HG02763 (cell line): Measurements from ENCODE around the gene TPPP.
"Not testable (repeated sequence)": the region's sequence is repeated elsewhere in the genome, so short reads cannot be mapped to it uniquely, and the experiment has no call there.

ENCODE experiments used
- ATAC-seq: cut with Tn5 transposase; IDR thresholded peaks from one replicate; pipeline ENCODE4 v1.9.1; 2021; ENCODE audit warnings: mild to moderate bottlenecking, moderate library complexity; ENCODE audit not compliant: unreplicated experiment

The TPPP gene

DNA sequence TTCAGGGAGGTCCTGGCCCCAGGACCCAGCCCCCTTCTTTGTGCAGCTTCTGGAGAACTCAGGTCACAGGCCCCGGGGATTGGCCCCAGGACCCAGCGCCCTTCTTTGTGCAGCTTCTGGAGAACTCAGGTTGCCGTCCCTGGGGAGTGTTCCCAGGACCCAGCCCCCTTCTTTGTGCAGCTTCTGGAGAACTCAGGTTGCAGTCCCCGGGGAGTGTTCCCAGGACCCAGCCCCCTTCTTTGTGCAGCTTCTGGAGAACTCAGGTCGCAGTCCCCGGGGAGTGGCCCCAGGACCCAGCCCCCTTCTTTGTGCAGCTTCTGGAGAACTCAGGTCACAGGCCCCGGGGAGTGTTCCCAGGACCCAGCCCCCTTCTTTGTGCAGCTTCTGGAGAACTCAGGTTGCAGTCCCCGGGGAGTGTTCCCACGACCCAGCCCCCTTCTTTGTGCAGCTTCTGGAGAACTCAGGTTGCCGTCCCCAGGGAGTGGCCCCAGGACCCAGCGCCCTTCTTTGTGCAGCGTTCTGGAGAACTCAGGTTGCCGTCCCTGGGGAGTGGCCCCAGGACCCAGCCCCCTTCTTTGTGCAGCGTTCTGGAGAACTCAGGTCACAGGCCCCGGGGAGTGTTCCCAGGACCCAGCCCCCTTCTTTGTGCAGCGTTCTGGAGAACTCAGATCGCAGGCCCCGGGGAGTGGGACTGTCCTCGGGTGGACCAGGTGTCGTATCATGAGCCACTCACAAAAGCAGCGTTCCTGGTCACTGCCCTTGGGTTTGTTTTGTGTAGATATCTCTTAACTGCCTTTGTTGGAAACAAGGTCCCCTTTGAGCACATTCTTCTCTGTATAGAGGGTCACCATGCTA is 64.6 kb downstream of the TPPP start:
- ATAC-seq = not testable (repeated sequence)

DNA sequence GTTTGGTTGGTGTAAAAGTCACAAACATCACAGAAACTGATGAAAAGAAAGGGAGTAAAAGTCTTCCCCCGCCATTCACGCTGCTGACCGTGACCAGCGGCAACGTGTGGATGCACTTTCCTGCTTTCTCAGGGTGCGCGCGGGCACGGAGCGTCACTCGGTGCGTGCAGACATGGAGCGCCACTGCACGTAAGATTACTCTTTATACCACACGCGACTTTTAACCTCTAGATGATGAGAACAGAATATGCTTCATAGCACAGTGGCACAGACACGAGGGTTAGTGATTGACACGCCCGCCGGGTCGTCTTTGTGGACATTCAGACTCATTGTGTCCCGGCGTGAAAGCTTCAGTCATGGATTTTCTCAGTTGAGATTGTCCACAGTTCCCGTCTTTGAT is 65.3 kb downstream of the TPPP start:
- ATAC-seq = no peak

DNA sequence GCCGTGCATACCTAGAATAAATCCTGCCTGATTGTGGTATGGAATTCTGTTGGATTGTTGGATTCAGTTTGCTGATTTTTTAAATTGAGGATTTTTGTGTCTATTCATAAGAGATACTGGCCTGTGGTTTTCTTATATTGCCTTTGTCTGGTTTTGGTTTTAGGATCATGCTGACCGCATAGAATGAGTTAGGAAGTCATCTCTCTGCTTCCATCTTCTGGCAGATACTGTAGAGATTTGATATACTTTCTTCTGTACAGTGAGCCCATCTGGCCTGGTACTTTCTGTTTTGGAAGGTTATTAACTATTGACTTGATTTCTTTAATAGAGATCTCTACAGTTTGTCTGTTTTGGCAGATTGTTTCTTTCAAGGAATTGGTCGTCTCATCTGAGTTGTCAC is 66.3 kb downstream of the TPPP start:
- no peak for ATAC-seq

DNA sequence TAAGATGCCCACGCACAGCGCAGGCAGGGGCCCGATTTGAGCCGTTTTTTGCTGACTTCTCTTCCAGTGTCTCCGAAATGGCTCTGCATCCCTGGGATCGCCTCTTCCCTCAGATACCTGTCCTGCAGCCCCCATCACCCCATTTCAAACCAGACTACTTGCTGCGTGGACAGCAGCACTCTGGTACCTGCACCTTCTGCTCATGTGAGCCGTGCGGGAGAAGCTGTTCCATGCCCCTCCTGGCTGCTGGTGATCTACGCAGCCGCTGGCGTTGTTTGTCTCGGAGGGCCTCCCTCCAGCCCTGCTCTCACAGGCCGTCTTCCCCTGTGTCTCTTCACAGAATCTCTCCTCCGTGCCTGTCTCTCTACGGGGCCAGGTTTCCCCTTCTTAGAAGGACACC is 67.6 kb downstream of the TPPP start:
- no peak for ATAC-seq

DNA sequence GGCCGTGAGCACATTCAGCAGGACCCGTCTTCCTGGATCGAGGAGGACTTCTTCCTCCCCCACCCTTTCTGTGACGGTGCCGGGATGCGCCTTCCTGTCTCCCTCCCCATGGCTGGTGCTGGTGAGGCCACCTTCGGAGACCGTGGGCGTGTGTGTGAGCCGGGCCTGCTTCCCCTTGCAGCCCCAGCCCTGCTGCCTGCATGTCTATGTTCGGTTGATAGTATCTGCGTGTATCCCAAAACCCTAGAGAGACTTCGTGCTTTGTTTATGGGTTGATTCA is 68.3 kb downstream of the TPPP start:
- no peak for ATAC-seq

DNA sequence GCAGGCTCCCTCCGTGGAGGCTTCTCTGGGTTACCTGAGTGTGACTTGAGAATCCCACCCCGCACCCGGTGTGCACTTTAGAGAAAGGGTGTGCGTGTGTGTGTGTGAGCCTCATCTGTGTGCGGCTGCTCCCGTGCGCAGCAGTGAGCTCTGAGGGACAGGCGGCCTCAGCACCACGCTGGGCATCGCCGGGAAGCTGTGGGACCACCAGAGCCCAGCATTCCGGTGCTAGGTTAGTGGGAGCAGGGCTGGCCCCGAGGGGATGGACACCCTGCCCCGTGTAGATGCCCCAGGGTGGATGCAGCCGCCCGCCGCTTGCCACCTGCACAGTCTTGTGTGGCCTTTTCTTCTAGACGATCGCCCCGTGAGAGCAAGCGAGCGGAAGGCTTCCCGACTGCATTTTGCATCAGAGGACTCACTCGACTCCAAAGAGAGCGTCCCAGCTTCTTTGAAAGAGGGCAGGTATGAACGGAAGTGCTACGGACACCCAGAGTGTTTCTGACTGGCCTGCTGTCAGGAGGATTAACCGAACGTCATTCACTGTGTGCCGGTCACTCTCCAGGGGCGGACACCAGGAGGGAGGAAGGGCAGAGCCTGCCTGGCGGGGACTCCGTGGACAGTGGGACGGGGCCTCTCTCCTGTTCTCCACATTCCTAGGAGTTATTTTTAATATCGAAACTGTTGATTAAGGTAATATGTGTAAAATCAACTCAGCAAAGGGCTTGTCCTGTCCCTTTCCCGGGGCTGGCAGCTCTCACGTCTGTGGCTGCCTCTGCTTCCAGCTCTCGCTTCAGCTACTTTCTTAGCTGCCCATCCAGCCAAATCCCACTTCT is 68.8 kb downstream of the TPPP start:
- ATAC-seq = no peak

DNA sequence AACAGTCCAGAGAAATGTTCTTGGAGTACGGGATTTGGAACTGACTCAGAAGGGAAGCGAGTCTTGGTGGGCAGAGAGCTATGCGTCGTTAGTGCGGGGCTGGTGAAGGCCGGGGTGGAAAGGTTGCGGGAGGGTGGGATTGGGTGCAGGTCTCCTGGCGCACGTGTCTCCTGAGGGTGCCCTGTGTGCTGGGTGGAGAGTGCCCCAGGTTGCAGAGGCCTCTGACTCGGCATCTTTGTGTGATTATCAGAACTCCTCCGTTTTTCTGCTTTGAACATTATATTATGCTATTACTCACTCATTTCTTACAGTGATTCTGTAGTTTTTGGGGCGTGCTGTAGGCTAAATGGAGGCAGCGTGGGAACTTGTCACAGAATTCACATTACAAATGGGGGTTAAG is 69.6 kb downstream of the TPPP start:
- ATAC-seq = no peak

DNA sequence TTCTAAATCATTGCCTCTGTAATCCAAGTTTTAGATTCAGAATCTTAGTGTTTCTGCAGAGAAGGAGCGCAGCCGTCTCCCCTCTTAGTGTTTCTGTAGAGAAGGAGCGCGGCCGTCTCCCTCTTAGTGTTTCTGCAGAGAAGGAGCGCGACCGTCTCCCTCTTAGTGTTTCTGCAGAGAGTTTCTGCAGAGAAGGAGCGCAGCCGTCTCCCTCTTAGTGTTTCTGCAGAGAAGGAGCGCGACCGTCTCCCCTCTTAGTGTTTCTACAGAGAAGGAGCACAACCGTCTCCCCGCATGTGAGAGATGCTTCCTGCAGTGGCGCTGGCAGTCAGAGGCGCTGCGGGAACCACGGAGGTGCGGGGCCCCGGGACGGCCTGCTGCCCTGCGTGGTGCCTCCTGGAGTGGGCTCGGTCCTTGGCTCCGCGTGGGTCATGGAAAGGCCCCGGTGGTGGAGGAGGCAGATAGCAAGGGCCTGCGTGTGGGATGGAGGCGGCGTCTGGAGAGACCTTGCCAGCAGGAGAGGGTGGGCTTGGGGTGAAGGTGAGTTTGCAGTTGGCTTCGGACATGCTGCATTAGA is 70.1 kb downstream of the TPPP start:
- ATAC-seq = no peak

DNA sequence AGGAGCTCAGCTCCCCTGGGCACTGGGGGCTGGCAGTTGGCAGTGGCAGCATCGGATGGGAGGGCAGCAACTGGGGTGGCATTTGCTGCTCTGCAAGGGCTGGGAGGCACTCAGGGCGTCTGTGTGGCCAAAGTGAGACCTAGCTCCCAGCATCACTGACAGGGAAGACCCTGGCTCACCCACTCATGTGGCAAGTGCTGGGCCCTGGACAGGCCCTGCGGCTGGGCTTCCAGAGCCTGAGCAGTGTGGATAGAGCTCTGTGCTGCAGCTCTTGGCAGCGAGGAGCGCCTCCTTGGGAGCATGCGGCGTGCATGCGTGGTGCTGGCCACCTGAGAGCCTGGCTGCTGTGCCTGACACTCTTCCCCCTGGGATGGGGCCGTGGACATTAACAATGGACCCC is 70.8 kb downstream of the TPPP start:
- ATAC-seq = no peak

DNA sequence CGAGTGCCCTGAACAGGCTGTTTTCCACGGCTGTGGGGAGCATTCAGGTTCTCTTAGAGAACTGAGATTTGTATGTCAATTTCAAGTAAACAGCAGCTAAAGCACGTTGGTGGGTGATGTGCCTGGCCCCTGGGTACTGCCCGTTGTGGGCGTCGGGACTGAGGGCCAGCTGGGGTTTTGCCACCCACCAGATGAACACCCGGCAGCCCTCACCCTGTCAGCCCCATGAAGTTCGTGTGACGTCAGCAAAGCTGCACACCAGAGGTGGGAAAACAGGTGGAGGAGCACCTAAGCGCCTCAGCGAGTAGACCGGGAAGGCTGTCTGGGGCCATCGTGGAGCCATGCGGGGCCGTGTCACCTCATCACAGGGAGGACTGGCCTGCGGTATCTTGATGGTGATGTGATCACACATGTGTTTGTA is 71.8 kb downstream of the TPPP start:
- no peak for ATAC-seq

DNA sequence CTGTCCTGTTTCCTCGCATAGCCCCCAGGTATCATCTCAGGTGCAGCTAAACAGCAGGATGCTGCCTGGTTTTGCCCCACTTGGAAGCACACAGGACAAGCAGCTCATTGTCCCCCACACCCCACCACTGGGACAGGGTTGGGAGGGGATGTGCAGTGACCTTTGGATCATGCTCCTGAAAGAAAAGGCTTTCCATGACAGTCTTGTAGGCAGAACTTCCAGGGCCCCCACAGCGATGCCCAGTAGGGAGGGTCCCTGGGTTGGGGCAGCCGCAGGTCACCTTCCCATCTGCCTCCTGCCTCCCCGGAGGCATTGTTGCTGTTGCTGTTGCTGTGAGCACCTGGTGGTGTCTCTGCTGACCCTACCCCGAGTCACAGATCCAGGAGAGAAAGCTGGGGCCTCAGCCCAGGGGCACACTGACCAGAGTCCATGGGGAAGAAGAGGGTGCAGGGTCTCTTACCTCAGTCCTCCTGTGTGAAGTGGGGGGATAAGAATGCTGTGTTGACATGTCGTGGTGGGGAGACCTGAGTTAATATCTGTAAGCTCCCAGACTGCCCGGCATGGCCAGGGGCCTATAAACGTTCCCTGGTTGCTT is 72.5 kb downstream of the TPPP start:
- no peak for ATAC-seq

DNA sequence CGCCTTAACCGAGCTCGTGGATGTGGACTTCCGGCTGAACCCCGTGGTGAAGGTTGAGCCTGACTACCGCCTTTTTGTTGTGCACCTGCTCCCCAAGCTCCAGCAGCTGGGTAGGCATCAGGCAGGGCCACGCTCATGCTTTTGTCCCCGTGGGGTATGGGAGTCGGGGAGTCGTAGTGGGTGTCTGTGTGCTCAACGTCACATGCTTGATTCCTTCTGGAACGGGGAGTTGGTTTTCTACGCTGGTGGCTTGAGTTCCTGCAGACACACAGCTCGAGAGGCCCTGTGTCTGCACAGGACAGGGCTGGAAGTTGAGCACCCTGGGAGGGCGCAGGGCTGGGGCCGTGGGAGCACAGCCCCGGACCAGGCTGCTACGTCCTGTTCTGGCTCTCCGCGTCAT is 73.0 kb downstream of the TPPP start:
- no peak for ATAC-seq

DNA sequence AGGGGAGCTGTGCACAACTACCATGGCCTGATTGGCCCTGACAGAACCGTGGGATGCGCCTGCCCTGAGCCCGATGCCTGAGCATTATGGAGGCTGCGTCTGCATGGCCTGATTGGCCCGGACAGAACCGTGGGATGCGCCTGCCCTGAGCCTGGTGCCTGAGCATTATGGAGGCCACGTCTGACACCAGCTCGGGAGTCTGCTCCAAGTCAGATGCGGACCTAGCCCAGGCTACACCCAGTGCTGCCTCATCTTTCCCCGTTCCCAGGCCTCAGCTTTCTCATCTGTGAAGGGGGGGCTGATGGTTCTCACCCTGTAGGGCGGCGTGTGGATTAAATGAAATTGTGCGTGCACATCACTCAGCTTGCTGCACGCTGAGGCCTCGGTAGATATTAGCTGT is 73.7 kb downstream of the TPPP start:
- no peak for ATAC-seq

DNA sequence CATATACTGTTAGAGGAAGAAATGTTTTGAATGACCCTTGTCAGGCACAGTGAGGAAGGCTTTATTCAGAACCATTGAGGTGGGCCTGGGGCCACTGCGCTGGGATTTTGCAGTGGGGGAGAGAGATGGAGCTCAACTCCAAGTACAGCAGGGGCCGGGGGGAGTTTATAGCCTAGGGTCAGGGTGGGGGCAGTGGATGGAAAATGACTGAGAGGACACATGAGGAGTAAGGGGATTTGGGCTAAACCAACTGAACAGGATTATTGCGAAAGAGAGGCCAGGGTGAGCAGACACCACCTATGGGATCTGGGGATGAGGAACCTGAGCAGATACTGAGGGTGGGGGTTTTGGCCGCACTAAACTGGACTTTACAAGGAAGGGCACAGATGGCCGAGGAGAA is 74.7 kb downstream of the TPPP start:
- no peak for ATAC-seq

DNA sequence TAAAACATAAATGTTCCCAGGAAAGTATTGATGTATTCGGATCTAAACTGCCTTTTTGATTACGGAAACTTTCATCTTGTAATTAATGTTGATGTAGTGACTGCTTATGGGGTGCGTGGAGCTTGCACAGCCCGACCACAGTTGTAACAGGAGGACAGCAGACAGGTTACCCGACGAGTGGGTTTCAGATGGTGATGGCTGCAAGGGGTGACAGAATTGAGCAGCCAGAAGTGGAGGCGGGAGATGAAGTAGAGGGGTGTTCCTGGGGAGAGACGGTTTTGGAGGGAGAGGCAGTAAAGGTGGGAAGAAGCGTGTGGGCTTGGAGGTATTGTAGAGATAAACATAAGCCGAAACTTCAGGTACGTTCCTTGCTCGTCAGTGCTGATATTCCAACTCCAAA is 75.3 kb downstream of the TPPP start:
- no peak for ATAC-seq

DNA sequence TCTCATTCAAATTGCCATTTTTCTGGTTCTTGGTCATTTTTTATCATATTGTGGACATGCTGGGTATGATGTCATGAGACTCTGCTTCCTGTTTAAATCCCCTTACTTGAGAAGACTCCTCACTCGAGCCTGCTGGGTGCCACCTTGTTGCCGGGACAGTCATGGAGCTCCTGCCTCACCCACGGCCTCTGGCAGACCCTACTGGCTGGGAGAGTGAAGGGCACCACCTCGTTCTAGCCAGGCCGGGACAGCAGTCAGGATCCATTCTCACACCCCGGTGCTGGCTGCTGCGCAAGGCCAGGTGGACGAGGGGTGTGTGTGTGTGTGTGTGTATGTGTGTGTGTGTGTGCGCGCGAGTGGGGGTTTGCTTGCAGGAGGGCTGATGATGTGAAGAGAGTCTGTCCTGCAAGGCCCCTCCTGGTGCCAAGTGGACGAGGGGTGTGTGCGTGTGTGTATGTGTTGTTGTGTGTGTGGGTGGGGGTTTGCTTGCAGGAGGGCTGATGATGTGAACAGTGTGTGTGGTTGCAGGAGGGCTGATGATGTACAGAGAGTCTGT is 76.6 kb downstream of the TPPP start:
- no peak for ATAC-seq

DNA sequence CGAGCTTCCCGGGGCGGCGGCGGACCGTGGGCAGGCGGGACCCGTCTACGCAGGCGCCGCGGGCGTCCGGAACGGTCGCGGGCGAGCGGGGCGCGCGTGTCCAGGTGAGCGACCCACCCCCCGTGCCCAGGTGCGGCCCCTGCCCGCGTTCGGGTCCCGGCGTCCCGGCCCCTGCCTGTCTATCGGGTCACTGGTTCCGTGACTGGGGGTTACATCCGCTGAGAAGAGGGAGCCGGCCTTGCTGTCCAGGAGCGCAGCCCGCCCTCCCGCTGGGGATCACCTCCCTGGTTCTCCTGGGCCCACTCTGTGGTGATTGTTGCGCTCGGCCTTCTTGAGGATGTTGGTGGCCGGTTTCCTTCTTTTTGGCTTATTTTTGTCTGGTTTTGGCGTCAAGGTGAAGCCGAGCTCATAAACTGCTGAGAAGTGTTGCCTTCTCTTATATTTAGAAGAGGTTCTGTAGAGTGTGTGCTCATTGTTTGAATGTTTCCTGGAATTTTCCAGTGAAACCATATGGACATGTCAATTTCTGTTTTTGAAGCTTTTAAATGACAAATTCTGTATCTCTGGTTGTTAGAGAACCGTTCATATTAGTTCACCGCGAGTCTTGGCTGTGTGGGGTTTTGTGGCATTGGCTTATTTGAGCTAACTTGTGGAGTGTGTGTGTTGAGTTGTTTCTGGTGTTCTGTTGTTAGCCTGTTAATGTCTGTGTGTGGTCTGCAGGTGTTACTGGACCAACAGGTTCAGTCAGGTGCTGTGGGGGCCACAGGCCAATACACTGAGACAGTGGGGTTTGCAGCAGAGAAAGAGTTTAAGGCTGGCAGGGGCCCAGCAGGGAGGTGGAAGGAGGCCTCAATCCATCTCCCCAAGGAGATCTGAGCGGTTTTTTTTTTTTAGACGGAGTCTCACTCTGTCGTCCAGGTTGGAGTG is 80.4 kb downstream of the TPPP start:
- peak; percentile 22 for ATAC-seq

DNA sequence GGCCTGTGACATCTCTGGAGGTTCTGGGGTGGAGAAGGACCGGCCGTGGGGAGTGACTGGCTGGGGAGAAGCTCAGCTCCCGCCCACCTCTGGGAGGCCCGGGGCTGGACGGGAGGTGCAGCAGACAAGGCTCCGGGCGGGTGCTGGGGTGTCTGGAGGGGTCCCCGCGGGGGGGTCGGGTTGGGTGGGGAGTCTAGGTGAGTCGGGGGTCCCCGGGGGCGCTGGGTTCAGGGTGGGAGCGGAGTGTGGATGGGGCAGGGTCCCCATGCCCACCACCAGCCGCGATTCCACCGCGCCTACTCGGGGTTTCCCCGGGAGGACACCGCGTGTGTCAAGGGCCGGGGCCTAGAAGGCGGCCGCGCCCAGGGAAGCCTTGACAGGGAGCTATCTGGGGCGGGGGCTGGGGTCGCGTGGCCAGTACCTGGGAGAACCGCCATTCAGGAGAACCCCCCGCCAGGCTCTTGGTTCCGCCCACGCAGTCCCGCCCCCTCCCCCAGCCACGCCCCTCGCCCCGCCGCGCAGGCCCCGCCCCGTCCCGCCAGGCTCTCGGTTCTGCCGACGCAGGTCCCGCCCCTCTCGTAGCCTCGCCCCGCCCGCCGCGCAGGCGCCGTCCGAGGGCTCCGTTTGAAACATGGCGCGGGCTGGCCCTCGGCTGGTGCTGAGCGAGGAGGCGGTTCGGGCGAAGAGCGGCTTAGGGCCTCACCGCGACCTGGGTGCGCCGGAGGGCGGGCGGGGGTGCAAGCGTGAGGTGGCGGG is 81.2 kb downstream of the TPPP start, which contains the start of gene CEP72:
TSS of gene CEP72 (plus strand) at position 610 of the 756 bp plus-strand sequence. CDS start at position 632, 22 bp downstream.
- ATAC-seq = peak; percentile 86
